CD8-positive, alpha-beta memory T cell (primary cell): ENCODE data around the gene RAD51B. TPM values are rescaled to one million over a fixed set of nuclear protein-coding genes. Genes with fewer than 3 reads are reported as not detected.

ENCODE experiments used
- CTCF ChIA-PET: fragments of 350-600 bp; sonication (Branson Sonifier 250); formaldehyde crosslinking; loops from one replicate; lab custom pipeline; 2021; ENCODE audit warnings: antibody characterized with exemption; lab: Charles Lee
- POLR2A ChIA-PET: fragments of 350-600 bp; sonication (Branson Sonifier 250); formaldehyde crosslinking; loops from one replicate; lab custom pipeline; 2021; ENCODE audit warnings: antibody characterized with exemption; lab: Charles Lee
- DNase-seq, 5 donors: peaks; one replicate each; pipeline versions ENCODE4 v3.0.0 to v3.0.0-alpha.2; 2020 to 2022; ENCODE audit warnings: mixed read lengths in 1 of 5
- H3K27ac ChIP-seq: one replicate; pipeline ENCODE4 v1.7.0; 2013; ENCODE audit warnings: low read depth, mild to moderate bottlenecking, low read length, moderate library complexity
- H3K27me3 ChIP-seq: 2 replicates; pipeline ENCODE4 v1.7.0; 2013; ENCODE audit warnings: low read length, mild to moderate bottlenecking; ENCODE audit not compliant: insufficient read depth, poor library complexity, severe bottlenecking
- H3K36me3 ChIP-seq: 2 replicates; pipeline ENCODE4 v1.7.0; 2013; ENCODE audit warnings: mild to moderate bottlenecking, low read length, moderate library complexity; ENCODE audit not compliant: insufficient read depth
- H3K4me1 ChIP-seq: 2 replicates; pipeline ENCODE4 v1.7.0; 2013; ENCODE audit warnings: mild to moderate bottlenecking, low read length, moderate library complexity; ENCODE audit not compliant: insufficient read depth
- H3K4me3 ChIP-seq: 2 replicates; pipeline ENCODE4 v1.7.0; 2013; ENCODE audit warnings: mild to moderate bottlenecking, low read length
- H3K9me3 ChIP-seq: 2 replicates; pipeline ENCODE4 v1.7.0; 2013; ENCODE audit warnings: mild to moderate bottlenecking, low read length
- H3K27ac Mint-ChIP-seq, 8 donors: one replicate each; pipeline ENCODE4 v1.8.0; 2020 to 2021; ENCODE audit warnings: mixed read lengths in 8 of 8, mild to moderate bottlenecking in 6 of 8, inconsistent platforms in 3 of 8, moderate library complexity in 3 of 8
- H3K27me3 Mint-ChIP-seq, 2 donors: one replicate each; pipeline ENCODE4 v1.8.0; 2020 to 2021; ENCODE audit warnings: mixed read lengths in 2 of 2, mild to moderate bottlenecking in 1 of 2, moderate library complexity in 1 of 2
- H3K36me3 Mint-ChIP-seq, 3 donors: one replicate each; pipeline ENCODE4 v1.8.0; 2020 to 2021; ENCODE audit warnings: mixed read lengths in 3 of 3, inconsistent platforms in 1 of 3, mild to moderate bottlenecking in 1 of 3
- H3K4me1 Mint-ChIP-seq, 3 donors: one replicate each; pipeline ENCODE4 v1.8.0; 2020 to 2021; ENCODE audit warnings: mixed read lengths in 3 of 3, inconsistent platforms in 1 of 3, mild to moderate bottlenecking in 1 of 3
- H3K4me3 Mint-ChIP-seq, 7 donors: one replicate each; pipeline ENCODE4 v1.8.0; 2020 to 2021; ENCODE audit warnings: mixed read lengths in 7 of 7, mild to moderate bottlenecking in 6 of 7, moderate library complexity in 4 of 7, inconsistent platforms in 2 of 7
- H3K9me3 Mint-ChIP-seq, 5 donors: one replicate each; pipeline ENCODE4 v1.8.0; 2020 to 2022; ENCODE audit warnings: mixed read lengths in 5 of 5, mild to moderate bottlenecking in 3 of 5, moderate library complexity in 2 of 5, inconsistent platforms in 1 of 5
- polyA plus RNA-seq: library from polyadenylated mRNA; unstranded; fragments of 300-500 nt; fragmentation: Illumina TruSeq; gene quantifications from one replicate; pipeline ENCODE4 v1.2.3, GENCODE V29; 2021
- total RNA-seq, 2 experiments: library from RNA; stranded (reverse); gene quantifications; one replicate each; pipeline ENCODE4 v1.2.3, GENCODE V29; 2021

Gene RAD51B
- total and polyA plus RNA-seq, 3 experiments from 2014 or later = 15.7 to 22.9 (median 17.4) TPM

- Histone ChIP-seq H3K9me3 (no peaks in the 10 kb centered on the region), H3K27me3 (no peaks in the 10 kb centered on the region), H3K4me3 (no peak overlapping the region), H3K36me3 (no peaks in the 10 kb centered on the region), H3K27ac (no peak overlapping the region), H3K4me1 (no peaks in the 10 kb centered on the region)
- no peaks in the 10 kb centered on the region for H3K9me3 Mint-ChIP-seq
- no peak overlapping the region for H3K27ac Mint-ChIP-seq
- peaks cover 0 to 2% (median 0%) of the 10 kb centered on the region in 3 donors for H3K36me3 Mint-ChIP-seq
- POLR2A ChIA-PET = interaction anchor here (0.6 kb wide), 1 partner anchor 407 kb away, joined by 3 read pairs; no protein-coding TSS in a partner anchor
- no peaks in the 10 kb centered on the region for H3K4me1 Mint-ChIP-seq
- DNase-seq = no peak
- CTCF ChIA-PET = no interaction called here
- no peak overlapping the region for H3K4me3 Mint-ChIP-seq
- H3K27me3 Mint-ChIP-seq = no peaks in the 10 kb centered on the region
Observed at GRCh38 chr14:68232300-68233055, 412.9 kb downstream of the RAD51B start.

DNA sequence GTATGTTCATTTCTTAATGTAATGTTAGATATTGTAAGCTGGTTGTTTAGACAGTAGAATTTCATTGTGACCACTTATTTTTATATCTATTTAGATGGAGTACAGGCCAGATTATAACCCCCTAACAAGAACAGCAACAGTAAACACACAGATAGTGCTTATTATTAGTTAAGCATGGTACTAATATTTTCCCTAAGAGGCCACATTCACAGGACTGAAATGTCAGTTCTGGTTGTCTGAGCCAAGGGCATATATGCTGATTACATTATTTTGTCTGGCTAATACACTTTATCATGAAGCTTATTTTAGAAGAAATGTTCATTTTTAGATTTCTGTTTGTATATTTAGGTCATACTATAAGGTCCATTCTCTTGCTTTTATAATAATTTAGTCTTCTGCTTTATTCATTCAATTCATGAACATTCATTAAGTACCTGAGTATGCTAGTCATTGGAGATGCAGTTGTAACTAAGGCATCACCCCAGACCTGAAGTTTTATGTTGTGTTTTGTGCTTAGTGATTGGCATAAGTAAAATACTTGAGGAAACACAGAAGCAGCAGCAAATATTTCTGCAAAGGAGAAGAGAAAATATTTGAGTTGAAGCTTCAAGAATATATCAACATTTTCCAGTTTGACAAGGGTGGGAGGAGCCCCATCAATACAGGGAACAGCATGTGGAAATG is 413.7 kb downstream of the RAD51B start:
- Histone ChIP-seq H3K27ac (no peak overlapping the region), H3K9me3 (no peaks in the 10 kb centered on the region), H3K36me3 (no peaks in the 10 kb centered on the region), H3K4me1 (no peaks in the 10 kb centered on the region), H3K27me3 (no peaks in the 10 kb centered on the region), H3K4me3 (no peak overlapping the region)
- ChIA-PET CTCF (no interaction called here), POLR2A (no interaction called here)
- Mint-ChIP-seq H3K4me1 (no peaks in the 10 kb centered on the region), H3K36me3 (peaks cover 0 to 2% (median 0%) of the 10 kb centered on the region in 3 donors), H3K4me3 (no peak overlapping the region), H3K27me3 (no peaks in the 10 kb centered on the region), H3K27ac (no peak overlapping the region), H3K9me3 (no peaks in the 10 kb centered on the region)
- no peak for DNase-seq

GRCh38 chr14:68234101-68234905 is 414.7 kb downstream of the RAD51B start:
- Histone ChIP-seq H3K27ac (no peak overlapping the region), H3K4me1 (no peaks in the 10 kb centered on the region), H3K36me3 (no peaks in the 10 kb centered on the region), H3K4me3 (no peak overlapping the region), H3K9me3 (no peaks in the 10 kb centered on the region), H3K27me3 (no peaks in the 10 kb centered on the region)
- Mint-ChIP-seq H3K4me1 (peaks cover 0 to 2% (median 0%) of the 10 kb centered on the region in 3 donors), H3K9me3 (no peaks in the 10 kb centered on the region), H3K27ac (no peak overlapping the region), H3K4me3 (no peak overlapping the region), H3K36me3 (peaks cover 0 to 2% (median 0%) of the 10 kb centered on the region in 3 donors), H3K27me3 (peaks cover 0 to 1% of the 10 kb centered on the region in 2 donors)
- ChIA-PET POLR2A (no interaction called here), CTCF (interaction anchor here (0.5 kb wide), 1 partner anchor 290 kb away, joined by 3 read pairs; no protein-coding TSS in a partner anchor)
- DNase-seq = no peak

GRCh38 chr14:68235011-68235410 is 415.4 kb downstream of the RAD51B start:
- H3K4me3 Mint-ChIP-seq = no peak overlapping the region
- Histone ChIP-seq H3K27ac (no peak overlapping the region), H3K36me3 (no peaks in the 10 kb centered on the region), H3K4me3 (no peak overlapping the region), H3K9me3 (no peaks in the 10 kb centered on the region), H3K4me1 (no peaks in the 10 kb centered on the region), H3K27me3 (no peaks in the 10 kb centered on the region)
- ChIA-PET CTCF (no interaction called here), POLR2A (no interaction called here)
- H3K27me3 Mint-ChIP-seq = peaks cover 0 to 4% of the 10 kb centered on the region in 2 donors
- H3K9me3 Mint-ChIP-seq = no peaks in the 10 kb centered on the region
- peaks cover 0 to 5% (median 0%) of the 10 kb centered on the region in 3 donors for H3K4me1 Mint-ChIP-seq
- DNase-seq = no peak
- no peak overlapping the region for H3K27ac Mint-ChIP-seq
- H3K36me3 Mint-ChIP-seq = peaks cover 0 to 2% (median 0%) of the 10 kb centered on the region in 3 donors

DNA sequence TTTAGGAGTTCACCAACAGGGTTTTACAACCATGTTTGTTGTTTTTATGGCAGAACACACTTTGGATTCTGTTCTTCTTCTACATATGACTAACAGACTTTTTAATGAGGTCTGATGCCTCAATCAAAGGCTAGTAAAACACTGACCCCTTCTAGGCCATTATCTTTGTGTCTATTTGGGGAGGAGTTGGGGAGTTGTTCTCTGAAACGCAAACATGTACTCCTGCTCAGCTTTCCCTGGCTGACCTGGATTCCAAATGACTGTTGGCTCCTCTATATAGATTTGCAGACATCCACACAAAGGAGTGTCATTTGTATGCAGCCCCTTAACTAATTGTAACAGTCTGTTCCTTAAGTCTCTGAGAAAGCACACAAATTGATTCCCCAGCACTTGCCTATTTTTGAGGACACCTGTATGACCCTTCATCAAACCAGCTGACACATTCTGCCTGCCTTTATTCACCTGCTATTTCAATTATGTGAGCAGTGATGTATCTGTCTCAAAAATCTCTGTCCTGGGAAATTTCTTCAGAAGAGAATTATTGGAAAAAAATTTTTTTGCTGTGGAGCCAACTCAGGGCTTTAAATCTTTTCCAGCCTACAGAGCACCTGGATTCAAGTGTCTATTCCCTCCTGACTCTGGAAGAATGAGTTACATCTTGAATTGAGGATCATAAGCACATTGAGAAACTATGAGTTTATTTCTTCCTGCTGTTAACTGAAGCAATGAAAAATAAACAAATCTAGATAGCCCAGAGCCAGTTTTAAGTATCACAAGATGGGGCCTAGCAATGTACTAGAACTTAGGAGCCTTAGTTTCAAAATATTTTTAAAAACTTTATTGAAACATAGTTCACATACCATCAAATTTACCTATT is 417.2 kb downstream of the RAD51B start:
- CTCF ChIA-PET = no interaction called here

DNA sequence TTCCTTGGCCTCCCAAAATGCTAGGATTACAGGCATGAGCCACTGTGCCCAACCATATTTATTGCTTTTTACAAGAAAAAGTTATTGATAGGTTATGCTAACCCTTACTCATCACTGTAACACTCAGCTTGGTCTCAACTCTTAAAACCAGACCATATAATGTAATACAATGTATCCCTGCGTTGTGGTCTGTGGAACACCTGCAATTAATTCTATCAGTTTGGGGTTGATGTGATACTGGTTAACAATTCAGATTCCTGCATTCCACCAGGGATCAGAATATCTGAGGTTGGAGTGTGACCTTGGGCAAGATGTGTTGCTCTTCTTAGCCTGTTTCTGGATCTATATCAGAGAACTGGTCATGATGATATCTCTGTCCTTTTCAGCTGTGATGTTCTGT is 419.0 kb downstream of the RAD51B start:
- Histone ChIP-seq H3K4me3 (no peak overlapping the region), H3K9me3 (no peaks in the 10 kb centered on the region), H3K27me3 (no peaks in the 10 kb centered on the region), H3K36me3 (no peaks in the 10 kb centered on the region), H3K4me1 (no peaks in the 10 kb centered on the region), H3K27ac (no peak overlapping the region)
- Mint-ChIP-seq H3K36me3 (peaks cover 0 to 5% (median 0%) of the 10 kb centered on the region in 3 donors), H3K27ac (no peak overlapping the region), H3K4me3 (no peak overlapping the region), H3K4me1 (peaks cover 0 to 5% (median 0%) of the 10 kb centered on the region in 3 donors), H3K27me3 (peaks cover 0 to 4% of the 10 kb centered on the region in 2 donors), H3K9me3 (no peaks in the 10 kb centered on the region)
- ChIA-PET CTCF (no interaction called here), POLR2A (no interaction called here)
- DNase-seq = no peak

More for the DNA sequence above, 417.2 kb downstream of the RAD51B start:
- POLR2A ChIA-PET = no interaction called here
- no peak overlapping the region for H3K4me3 Mint-ChIP-seq
- peaks cover 0 to 4% of the 10 kb centered on the region in 2 donors for H3K27me3 Mint-ChIP-seq
- peaks cover 0 to 5% (median 0%) of the 10 kb centered on the region in 3 donors for H3K36me3 Mint-ChIP-seq
- peaks cover 0 to 5% (median 0%) of the 10 kb centered on the region in 3 donors for H3K4me1 Mint-ChIP-seq
- Histone ChIP-seq H3K4me1 (no peaks in the 10 kb centered on the region), H3K36me3 (no peaks in the 10 kb centered on the region), H3K4me3 (no peak overlapping the region), H3K27ac (no peak overlapping the region), H3K9me3 (no peaks in the 10 kb centered on the region), H3K27me3 (no peaks in the 10 kb centered on the region)
- no peaks in the 10 kb centered on the region for H3K9me3 Mint-ChIP-seq
- DNase-seq = no peak
- H3K27ac Mint-ChIP-seq = peak overlapping the region in 1 of 8 donors; percentile 3

- peaks cover 0 to 5% (median 0%) of the 10 kb centered on the region in 3 donors for H3K4me1 Mint-ChIP-seq
- H3K9me3 Mint-ChIP-seq = no peaks in the 10 kb centered on the region
- DNase-seq = no peak
- no peaks in the 10 kb centered on the region for H3K4me1 ChIP-seq
- H3K36me3 ChIP-seq = no peaks in the 10 kb centered on the region
- H3K36me3 Mint-ChIP-seq = peaks cover 0 to 5% (median 0%) of the 10 kb centered on the region in 3 donors
- no peak overlapping the region for H3K4me3 ChIP-seq
- H3K27ac Mint-ChIP-seq = no peak overlapping the region
- H3K27me3 Mint-ChIP-seq = peaks cover 0 to 4% of the 10 kb centered on the region in 2 donors
- ChIA-PET CTCF (no interaction called here), POLR2A (no interaction called here)
- H3K27me3 ChIP-seq = no peaks in the 10 kb centered on the region
- no peak overlapping the region for H3K4me3 Mint-ChIP-seq
- H3K9me3 ChIP-seq = no peaks in the 10 kb centered on the region
- H3K27ac ChIP-seq = no peak overlapping the region
Observed at GRCh38 chr14:68238976-68239375, 419.4 kb downstream of the RAD51B start.
